A549 (cell line): Measurements from ENCODE around the gene COX4I2.

Experiments
- POLR2A ChIP-seq: IDR thresholded peaks from 2 replicates; pipeline ENCODE4 v1.6.1; 2012; ENCODE audit warnings: mild to moderate bottlenecking, low read length
- RNF2 ChIP-seq: fragments of 200-600 bp; sonication (generic); IDR thresholded peaks from 2 replicates; pipeline ENCODE4 v1.6.1; 2016; ENCODE audit warnings: low read depth, mild to moderate bottlenecking, antibody characterized with exemption, moderate library complexity, borderline replicate concordance

GRCh38 chr20:31662372-31662854 is 24.7 kb downstream of the COX4I2 start:
- TF ChIP-seq RNF2, result no peak
- no peak for TF ChIP-seq POLR2A
